ENCODE measurements around the gene OR6C65. TPM values are rescaled to one million over a fixed set of nuclear protein-coding genes. Genes with fewer than 3 reads are reported as not detected.
A peak's percentile ranks its signal among the peaks of the same experiment; 100 is the strongest.
"Not testable (repeated sequence)": the region's sequence is repeated elsewhere in the genome, so short reads cannot be mapped to it uniquely, and the experiment has no call there.

The OR6C65 gene
- total RNA-seq, 2 donors from 2014 or later, result not detected

DNA sequence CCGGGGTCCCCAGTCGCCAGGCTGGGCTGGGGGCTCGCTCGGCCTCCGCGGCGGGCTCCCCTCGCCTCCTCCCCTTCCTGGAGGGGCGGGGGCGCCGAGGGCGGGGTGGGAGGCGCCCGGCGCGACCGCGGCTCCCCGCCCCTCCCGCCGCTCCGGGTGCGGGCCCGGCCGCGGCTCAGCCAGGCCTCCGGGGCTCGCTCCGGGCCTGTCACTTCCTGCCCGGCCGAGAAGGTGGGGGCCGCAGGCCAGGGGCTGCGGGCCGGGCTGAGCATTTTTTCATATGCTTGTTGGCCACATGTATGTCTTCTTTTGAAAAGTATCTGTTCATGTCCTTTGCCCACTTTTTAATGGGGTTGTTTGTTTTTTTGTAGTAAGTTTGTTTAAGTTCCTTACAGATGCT lies 14.6 kb downstream of the OR6C65 start:
- ATAC-seq, result peak; percentile 77
- not testable (repeated sequence) for H3K36me3 Mint-ChIP-seq (ENCODE audit: low read depth); H3K9me3 ChIP-seq (ENCODE audit: control insufficient read depth, low read length, poor library complexity, severe bottlenecking); H3K4me3 Mint-ChIP-seq; H3K27ac Mint-ChIP-seq; H3K4me1 Mint-ChIP-seq; DNase-seq
- peaks cover 64% of the 10 kb centered on the region for H3K27me3 Mint-ChIP-seq

DNA sequence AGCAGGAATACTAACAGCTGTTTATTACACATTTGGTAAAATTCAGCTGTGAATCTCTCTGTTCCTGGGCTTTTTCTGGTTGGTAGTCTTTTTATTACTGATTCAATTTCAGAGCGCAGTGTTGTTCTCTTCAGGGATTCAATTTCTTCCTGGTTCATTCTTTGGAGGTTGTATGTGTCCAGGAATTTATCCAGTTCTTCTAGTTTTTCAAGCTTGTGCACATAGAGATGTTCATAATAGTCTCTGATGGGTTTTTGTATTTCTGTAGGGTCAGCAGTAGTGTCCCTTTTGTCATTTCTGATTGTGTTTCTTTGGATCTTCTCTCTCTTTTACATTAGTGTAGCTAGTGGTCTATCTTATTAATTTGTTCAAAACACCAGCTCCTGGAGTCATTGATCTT lies 16.6 kb downstream of the OR6C65 start:
- peaks cover 66% of the 10 kb centered on the region for H3K27me3 Mint-ChIP-seq
- H3K36me3 Mint-ChIP-seq (ENCODE audit: low read depth), result peaks cover 6% of the 10 kb centered on the region
- H3K4me1 Mint-ChIP-seq, result peaks cover 7% of the 10 kb centered on the region
- ATAC-seq (no peak), DNase-seq (no peak)
- no peak overlapping the region for H3K27ac Mint-ChIP-seq
- no peaks in the 10 kb centered on the region for H3K9me3 ChIP-seq (ENCODE audit: control insufficient read depth, low read length, poor library complexity, severe bottlenecking)
- H3K4me3 Mint-ChIP-seq, result no peak overlapping the region

- H3K27ac Mint-ChIP-seq, result no peak overlapping the region
- peaks cover 2% of the 10 kb centered on the region for H3K4me1 Mint-ChIP-seq
- DNase-seq (no peak), ATAC-seq (no peak)
- peaks cover 52% of the 10 kb centered on the region for H3K27me3 Mint-ChIP-seq
- no peaks in the 10 kb centered on the region for H3K9me3 ChIP-seq (ENCODE audit: control insufficient read depth, low read length, poor library complexity, severe bottlenecking)
- H3K4me3 Mint-ChIP-seq, result no peak overlapping the region
- peaks cover 6% of the 10 kb centered on the region for H3K36me3 Mint-ChIP-seq (ENCODE audit: low read depth)
These were observed 20.1 kb downstream of the OR6C65 start for GRCh38 chr12:55420307-55420962.

DNA sequence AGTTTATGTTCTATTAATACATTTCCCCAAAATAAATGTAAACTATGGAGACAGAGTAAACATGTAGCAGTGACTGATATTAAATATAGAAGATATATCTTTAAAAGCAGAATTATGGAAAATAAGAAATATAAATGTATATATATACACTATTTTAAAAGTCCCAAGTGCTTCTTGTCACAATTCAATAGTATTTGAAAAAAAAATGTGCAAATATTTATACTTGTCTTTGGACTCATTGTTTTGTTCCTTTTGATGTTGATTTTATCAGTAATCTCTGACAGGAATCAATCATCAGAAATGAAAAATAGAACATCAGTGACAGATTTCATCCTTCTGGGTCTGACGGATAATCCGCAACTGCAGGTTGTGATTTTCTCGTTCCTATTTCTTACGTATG lies 25.6 kb downstream of the OR6C65 start, which contains the start of gene OR6C76:
TSS of gene OR6C76 (plus strand) at position 301 of the 400 bp plus-strand sequence. CDS start at position 301, 0 bp downstream.
- Mint-ChIP-seq H3K4me3 (no peak within 1 kb of the TSS), H3K27me3 (peaks cover 32% of the 10 kb centered on the region), H3K27ac (no peak within 1 kb of the TSS), H3K36me3 (ENCODE audit: low read depth) (no peaks in the 10 kb centered on the region), H3K4me1 (no peaks in the 10 kb centered on the region)
- ATAC-seq (no peak), DNase-seq (no peak)
- no peaks in the 10 kb centered on the region for H3K9me3 ChIP-seq (ENCODE audit: control insufficient read depth, low read length, poor library complexity, severe bottlenecking)

GRCh38 chr12:55428331-55429243 lies 28.3 kb downstream of the OR6C65 start:
- Mint-ChIP-seq H3K27ac (no peak overlapping the region), H3K4me3 (no peak overlapping the region)
- ATAC-seq, result no peak

GRCh38 chr12:55441233-55441632 lies 40.9 kb downstream of the OR6C65 start:
- peaks cover 13% of the 10 kb centered on the region for H3K27me3 Mint-ChIP-seq
- DNase-seq; H3K4me1 Mint-ChIP-seq; H3K4me3 Mint-ChIP-seq; H3K36me3 Mint-ChIP-seq (ENCODE audit: low read depth); ATAC-seq; H3K27ac Mint-ChIP-seq; H3K9me3 ChIP-seq (ENCODE audit: control insufficient read depth, low read length, poor library complexity, severe bottlenecking): not testable (repeated sequence)

More at GRCh38 chr12:55428331-55429243, 28.3 kb downstream of the OR6C65 start:
- no peaks in the 10 kb centered on the region for H3K9me3 ChIP-seq (ENCODE audit: control insufficient read depth, low read length, poor library complexity, severe bottlenecking)
- Mint-ChIP-seq H3K27me3 (peaks cover 44% of the 10 kb centered on the region), H3K36me3 (ENCODE audit: low read depth) (peaks cover 3% of the 10 kb centered on the region), H3K4me1 (no peaks in the 10 kb centered on the region)
- no peak for DNase-seq

GRCh38 chr12:55443776-55444175 lies 43.4 kb downstream of the OR6C65 start, which contains the start of gene OR6C2:
Gene OR6C2, plus strand, starts transcription at chr12:55444076. Its CDS starts 8,138 bp downstream, at chr12:55452214.
- no peak for ATAC-seq
- H3K27me3 Mint-ChIP-seq, result peaks cover 26% of the 10 kb centered on the region
- H3K27ac Mint-ChIP-seq, result no peak within 1 kb of the TSS
- no peaks in the 10 kb centered on the region for H3K36me3 Mint-ChIP-seq (ENCODE audit: low read depth)
- H3K4me1 Mint-ChIP-seq, result no peaks in the 10 kb centered on the region
- no peak within 1 kb of the TSS for H3K4me3 Mint-ChIP-seq
- H3K9me3 ChIP-seq (ENCODE audit: control insufficient read depth, low read length, poor library complexity, severe bottlenecking), result no peaks in the 10 kb centered on the region
- DNase-seq, result no peak

DNA sequence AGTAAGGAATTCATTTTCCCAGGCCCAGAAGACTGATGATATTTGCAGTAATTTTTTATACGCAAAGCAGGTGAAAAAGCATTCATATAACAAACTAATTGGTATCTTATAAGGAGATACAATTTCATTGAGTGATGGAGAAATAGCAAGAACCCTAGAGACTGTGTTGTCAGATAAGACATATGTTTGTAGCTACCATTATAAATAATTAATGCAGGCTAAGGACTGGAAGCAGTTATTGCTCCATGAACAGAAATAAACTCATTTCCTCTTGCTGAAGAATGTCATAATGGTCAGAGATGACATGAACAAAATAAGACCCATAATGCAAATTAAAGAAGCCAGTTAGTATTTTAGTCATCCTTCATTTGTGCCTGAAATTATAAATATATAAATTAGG lies 45.0 kb downstream of the OR6C65 start:
- H3K4me3 Mint-ChIP-seq, result no peak overlapping the region
- DNase-seq (no peak), ATAC-seq (no peak)
- H3K27me3 Mint-ChIP-seq, result peaks cover 26% of the 10 kb centered on the region
- no peak overlapping the region for H3K27ac Mint-ChIP-seq
- no peaks in the 10 kb centered on the region for H3K9me3 ChIP-seq (ENCODE audit: control insufficient read depth, low read length, poor library complexity, severe bottlenecking)
- H3K4me1 Mint-ChIP-seq, result no peaks in the 10 kb centered on the region
- no peaks in the 10 kb centered on the region for H3K36me3 Mint-ChIP-seq (ENCODE audit: low read depth)

DNA sequence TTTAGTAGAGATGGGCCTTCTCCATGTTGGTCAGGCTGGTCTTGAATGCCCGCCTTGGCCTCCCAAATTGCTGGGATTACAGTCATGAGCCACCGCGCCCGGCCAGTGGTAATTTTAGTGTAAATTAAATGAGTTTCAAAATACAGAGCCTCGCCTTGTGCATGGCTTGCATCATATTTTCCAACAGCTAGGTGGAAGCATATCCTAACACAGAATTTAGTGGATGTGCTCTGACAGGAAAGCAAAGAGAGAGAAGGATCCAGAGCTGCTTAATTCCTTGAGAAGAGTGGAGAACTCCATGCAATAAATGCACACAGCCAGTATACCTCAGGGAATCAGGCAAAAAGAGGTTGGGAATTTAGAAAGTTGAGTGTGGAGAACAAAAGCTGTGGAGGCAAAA lies 46.0 kb downstream of the OR6C65 start:
- H3K4me3 Mint-ChIP-seq, result no peak overlapping the region
- peaks cover 29% of the 10 kb centered on the region for H3K27me3 Mint-ChIP-seq
- ATAC-seq (no peak), DNase-seq (no peak)
- H3K27ac Mint-ChIP-seq, result no peak overlapping the region
- no peaks in the 10 kb centered on the region for H3K9me3 ChIP-seq (ENCODE audit: control insufficient read depth, low read length, poor library complexity, severe bottlenecking)
- H3K36me3 Mint-ChIP-seq (ENCODE audit: low read depth), result no peaks in the 10 kb centered on the region
- H3K4me1 Mint-ChIP-seq, result no peaks in the 10 kb centered on the region

DNA sequence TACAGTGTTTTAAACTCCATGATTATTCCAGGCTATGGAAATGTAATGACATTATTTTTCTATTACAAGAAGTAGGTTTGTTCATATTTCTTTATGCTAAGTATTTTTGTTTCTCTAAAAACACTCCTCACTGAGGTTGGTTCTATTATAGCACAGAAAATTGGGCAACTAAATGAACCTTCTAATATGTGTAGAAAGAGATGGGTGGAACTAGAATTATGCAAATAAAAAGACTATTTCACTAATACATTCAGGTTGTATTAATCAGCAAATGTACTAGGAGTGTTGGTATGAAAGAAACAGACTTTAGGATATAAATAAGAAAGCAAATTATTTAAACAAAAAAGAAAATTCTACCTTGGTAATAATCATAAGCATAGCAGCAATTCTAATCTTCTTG lies 48.5 kb downstream of the OR6C65 start:
- Mint-ChIP-seq H3K36me3 (ENCODE audit: low read depth) (no peaks in the 10 kb centered on the region), H3K4me1 (no peaks in the 10 kb centered on the region), H3K27ac (no peak overlapping the region), H3K4me3 (no peak overlapping the region), H3K27me3 (peaks cover 48% of the 10 kb centered on the region)
- no peaks in the 10 kb centered on the region for H3K9me3 ChIP-seq (ENCODE audit: control insufficient read depth, low read length, poor library complexity, severe bottlenecking)
- DNase-seq, result no peak
- no peak for ATAC-seq

Other genes starting within 250 kb of the OR6C65 start
- gene OR10A7, start 179.5 kb upstream of the OR6C65 start, total RNA-seq, result not detected
- not detected for gene OR6C74, start 155.9 kb upstream of the OR6C65 start, total RNA-seq
- not detected for gene OR6C6, start 104.0 kb upstream of the OR6C65 start, total RNA-seq
- not detected for gene OR6C1, start 86.2 kb upstream of the OR6C65 start, total RNA-seq
- not detected for gene OR6C3, start 69.8 kb upstream of the OR6C65 start, total RNA-seq
- not detected for gene OR6C75, start 37.6 kb upstream of the OR6C65 start, total RNA-seq
- not detected for gene OR6C76, start 25.7 kb downstream of the OR6C65 start, total RNA-seq
- not detected for gene OR6C2, start 43.5 kb downstream of the OR6C65 start, total RNA-seq
- under 1 TPM in 1 of 2 donors, not detected in 1; 0.52 TPM for gene OR6C70, start 69.6 kb downstream of the OR6C65 start, total RNA-seq
- gene OR6C68, start 91.8 kb downstream of the OR6C65 start, total RNA-seq, result not detected
- gene OR6C4, start 149.1 kb downstream of the OR6C65 start, total RNA-seq, result not detected
- gene OR2AP1, start 171.9 kb downstream of the OR6C65 start, total RNA-seq, result under 1 TPM in 1 of 2 donors, not detected in 1; 0.30 TPM
- gene OR10P1, start 236.4 kb downstream of the OR6C65 start, total RNA-seq, result not detected

Data from T-helper 17 cell (primary cell).